RKO (cell line): ENCODE measurements around the gene BSND.
"Not testable (repeated sequence)": the region's sequence is repeated elsewhere in the genome, so short reads cannot be mapped to it uniquely, and the experiment has no call there.

Experiments used
- DNase-seq: peaks from one replicate; pipeline ENCODE4 v3.0.0-alpha.2; 2016; ENCODE audit warnings: low spot score

The BSND gene

GRCh38 chr1:55018395-55018794 is 19.7 kb downstream of the BSND start:
- DNase-seq, result no peak

- peak; percentile 92 for DNase-seq
Observed at GRCh38 chr1:55021942-55022546, 23.3 kb downstream of the BSND start.

DNA sequence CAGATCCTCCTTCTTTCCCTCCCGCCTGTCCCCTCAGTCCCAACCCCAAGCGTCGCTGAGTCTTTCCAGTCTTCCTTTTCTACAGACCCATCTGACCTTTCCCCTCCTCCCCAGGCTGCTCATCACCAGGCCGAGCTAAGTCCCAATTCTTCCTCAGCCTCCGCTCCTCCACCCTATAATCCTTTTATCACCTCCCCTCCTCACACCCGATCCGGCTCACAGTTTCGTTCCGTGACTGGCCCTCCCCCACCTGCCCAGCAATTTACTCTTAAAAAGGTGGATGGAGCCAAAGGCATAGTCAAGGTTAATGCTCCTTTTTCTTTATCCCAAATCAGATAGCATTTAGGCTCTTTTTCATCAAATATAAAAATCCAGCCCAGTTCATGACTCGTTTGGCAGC is 25.4 kb downstream of the BSND start:
- not testable (repeated sequence) for DNase-seq

DNA sequence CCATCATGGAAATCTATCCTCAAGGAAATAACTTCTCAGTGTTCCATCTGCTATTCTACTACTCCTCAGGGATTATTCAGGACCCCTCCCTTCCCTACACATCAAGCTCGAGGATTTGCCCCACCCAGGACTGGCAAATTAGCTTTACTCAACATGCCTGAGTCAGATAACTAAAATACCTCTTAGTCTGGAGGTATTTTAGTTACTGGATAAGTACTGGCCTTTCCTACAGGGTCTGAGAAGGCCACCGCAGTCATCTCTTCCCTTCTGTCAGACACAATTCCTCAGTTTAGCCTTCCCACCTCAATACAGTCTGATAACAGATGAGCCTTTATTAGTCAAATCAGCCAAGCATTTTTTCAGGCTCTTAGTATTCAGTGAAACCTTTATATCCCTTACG is 27.9 kb downstream of the BSND start:
- DNase-seq, result not testable (repeated sequence)

GRCh38 chr1:55031098-55031497 is 32.4 kb downstream of the BSND start:
- not testable (repeated sequence) for DNase-seq

DNA sequence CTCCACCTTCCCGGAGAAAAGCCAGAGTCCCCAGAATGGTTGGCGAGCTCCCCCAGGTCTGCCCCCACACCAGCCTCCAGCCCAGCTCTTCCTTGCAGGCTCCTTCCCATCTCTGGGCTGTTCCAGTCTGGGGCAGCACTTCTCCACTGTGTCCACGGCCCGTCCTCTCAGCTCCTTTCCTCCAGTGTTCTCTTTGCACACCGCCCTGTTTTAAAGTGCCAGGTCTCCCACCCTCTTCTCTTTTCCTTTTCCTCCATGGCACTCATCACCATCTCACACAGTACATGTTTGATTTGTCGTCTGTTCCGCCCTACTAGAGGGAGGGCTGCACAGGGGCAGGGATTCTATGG is 34.5 kb downstream of the BSND start:
- no peak for DNase-seq

- no peak for DNase-seq
Observed at GRCh38 chr1:55034476-55035133, 35.9 kb downstream of the BSND start.

GRCh38 chr1:55035904-55036303 is 37.2 kb downstream of the BSND start:
- DNase-seq, result no peak

DNA sequence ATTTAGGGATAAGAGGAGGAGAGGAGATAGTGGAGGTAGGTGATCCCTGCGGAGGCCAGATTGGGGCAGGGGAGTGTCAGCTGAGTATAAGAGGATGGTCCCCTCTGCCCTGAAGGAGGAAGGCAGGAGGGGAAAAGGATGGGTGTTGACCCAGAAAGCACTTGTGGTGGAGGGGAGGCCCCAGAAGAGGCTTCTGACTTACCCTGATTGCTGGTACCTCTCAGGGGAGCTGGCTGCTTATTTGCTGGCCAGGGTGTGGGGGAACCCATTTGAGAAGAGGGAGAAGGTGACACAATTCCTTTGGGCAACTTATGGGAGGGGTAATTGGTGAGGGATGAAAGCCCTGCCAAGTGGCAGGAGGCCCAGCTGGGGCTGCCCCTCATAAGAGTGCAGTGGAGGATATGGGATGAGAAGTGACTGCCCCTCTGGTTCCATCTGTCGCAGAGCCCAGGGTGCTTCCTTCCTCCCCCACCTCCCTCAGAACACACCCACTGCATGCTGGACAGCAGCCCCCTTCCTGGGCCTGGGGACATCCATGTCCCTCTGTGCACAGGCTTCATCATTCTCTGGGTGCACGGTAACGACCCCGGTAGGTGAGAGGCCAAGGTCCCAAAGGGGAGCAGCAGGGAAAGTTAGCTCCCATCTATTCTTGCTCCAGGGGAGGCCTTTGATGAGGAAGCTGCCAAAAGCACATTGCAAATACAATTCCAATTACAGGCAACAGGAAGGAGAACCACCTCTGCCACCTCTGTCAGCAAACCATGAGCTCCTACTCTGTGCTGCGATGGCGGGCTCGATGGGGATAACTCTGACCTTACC is 39.2 kb downstream of the BSND start:
- no peak for DNase-seq

DNA sequence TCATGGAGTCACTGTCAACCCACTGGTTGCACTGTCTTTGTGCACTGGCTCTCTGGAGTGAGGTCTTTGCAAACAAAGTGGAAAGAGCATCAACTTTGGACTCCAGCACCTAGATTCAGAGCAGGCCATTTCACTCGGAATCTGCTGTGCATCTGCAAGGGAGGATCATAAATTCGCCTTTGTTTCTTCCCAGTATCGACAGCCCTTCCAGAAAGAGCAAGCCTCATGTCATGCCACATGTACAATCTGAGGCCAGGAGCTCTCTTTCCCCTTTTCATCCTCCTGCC is 39.8 kb downstream of the BSND start:
- no peak for DNase-seq

DNA sequence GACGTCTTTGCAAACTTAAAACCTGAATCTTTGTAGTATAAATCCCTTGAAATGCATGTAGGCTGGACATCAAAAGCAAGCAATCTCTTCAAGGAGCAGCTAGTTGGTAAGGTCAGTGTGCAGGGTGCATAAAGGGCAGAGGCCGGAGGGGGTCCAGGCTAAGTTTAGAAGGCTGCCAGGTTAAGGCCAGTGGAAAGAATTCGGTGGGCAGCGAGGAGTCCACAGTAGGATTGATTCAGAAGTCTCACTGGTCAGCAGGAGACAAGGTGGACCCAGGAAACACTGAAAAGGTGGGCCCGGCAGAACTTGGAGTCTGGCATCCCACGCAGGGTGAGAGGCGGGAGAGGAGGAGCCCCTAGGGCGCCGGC is 40.2 kb downstream of the BSND start:
- DNase-seq, result no peak

DNA sequence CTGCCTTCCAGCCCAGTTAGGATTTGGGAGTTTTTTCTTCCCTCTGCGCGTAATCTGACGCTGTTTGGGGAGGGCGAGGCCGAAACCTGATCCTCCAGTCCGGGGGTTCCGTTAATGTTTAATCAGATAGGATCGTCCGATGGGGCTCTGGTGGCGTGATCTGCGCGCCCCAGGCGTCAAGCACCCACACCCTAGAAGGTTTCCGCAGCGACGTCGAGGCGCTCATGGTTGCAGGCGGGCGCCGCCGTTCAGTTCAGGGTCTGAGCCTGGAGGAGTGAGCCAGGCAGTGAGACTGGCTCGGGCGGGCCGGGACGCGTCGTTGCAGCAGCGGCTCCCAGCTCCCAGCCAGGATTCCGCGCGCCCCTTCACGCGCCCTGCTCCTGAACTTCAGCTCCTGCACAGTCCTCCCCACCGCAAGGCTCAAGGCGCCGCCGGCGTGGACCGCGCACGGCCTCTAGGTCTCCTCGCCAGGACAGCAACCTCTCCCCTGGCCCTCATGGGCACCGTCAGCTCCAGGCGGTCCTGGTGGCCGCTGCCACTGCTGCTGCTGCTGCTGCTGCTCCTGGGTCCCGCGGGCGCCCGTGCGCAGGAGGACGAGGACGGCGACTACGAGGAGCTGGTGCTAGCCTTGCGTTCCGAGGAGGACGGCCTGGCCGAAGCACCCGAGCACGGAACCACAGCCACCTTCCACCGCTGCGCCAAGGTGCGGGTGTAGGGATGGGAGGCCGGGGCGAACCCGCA is 40.8 kb downstream of the BSND start, which contains the start of gene PCSK9:
Gene PCSK9, plus strand, starts transcription at position 207 of the 741 bp plus-strand sequence. Its CDS starts 290 bp downstream, at position 497.
- DNase-seq, result peak; percentile 38

DNA sequence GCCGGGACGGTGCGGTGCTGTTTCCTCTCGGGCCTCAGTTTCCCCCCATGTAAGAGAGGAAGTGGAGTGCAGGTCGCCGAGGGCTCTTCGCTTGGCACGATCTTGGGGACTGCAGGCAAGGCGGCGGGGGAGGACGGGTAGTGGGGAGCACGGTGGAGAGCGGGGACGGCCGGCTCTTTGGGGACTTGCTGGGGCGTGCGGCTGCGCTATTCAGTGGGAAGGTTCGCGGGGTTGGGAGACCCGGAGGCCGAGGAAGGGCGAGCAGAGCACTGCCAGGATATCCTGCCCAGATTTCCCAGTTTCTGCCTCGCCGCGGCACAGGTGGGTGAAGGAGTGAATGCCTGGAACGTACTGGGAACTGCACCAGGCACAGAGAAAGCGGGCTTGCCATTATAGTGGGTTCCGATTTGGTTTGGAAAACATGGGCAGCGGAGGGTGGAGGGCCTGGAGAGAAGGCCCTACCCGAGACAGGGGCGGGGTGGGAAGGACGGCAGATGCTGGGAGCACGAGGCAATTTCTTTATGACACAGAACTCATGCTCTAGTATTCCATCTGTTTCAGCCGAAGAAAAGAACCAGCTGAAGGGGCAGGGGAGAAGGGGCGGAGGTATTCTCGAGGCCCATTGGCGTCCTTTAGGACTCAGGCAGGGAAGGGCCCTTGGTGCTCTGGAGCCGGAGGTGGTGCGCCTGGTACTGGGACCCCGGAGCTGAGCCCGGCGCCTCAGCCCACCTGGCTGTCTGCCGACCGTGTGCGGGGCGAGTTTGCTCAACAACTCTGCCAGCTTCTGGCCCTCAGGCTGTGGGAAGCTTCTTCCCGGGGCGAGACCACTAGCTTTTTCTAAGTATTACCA is 41.6 kb downstream of the BSND start:
- DNase-seq, result no peak

DNA sequence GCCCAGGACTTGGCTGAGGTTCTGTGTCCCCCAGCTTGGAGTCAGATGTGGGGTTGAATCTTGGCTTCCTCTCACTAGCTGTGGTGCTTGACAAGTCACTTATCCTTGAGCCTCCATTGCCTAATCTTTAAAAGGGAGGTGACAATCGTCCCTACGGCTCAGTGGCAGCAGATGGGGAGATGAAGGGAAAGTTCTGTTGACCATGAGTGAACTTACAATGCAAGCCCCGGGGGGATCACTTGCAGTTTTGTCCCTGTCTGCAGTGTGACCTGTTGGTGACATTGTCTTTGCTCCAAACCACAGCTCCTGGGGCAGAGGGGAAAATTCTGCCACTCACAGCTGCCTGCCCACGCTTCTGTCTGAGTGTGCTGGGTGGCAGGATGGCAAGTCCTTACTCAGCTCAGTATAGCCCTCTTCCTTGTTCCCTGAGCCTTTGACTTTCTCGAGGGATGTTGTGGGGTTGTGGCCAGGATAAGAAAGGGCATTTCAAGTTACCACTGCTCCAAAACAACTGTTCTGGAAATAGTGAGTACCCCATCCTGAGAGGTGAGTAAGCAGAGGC is 42.3 kb downstream of the BSND start:
- no peak for DNase-seq

DNA sequence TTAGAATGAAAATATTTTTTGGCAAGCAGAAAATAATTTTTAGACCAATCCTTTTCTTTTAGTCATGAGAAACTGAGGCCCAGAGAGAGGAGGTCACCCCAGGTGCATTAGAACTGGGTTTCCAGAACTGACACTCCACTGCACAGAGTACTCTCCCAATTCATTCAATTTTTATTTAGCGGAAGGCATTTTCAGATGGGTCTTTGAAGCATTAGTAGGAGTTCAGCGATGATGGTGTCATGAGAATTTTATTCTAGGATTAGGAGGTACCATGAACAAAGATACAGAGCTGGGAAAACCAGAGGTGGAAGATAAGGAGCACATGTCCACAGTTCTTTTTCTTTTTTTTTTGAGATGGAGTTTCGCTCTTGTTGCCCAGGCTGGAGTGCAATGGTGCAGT is 42.9 kb downstream of the BSND start:
- no peak for DNase-seq

- no peak for DNase-seq
Observed at GRCh38 chr1:55043011-55043410, 44.3 kb downstream of the BSND start.

DNA sequence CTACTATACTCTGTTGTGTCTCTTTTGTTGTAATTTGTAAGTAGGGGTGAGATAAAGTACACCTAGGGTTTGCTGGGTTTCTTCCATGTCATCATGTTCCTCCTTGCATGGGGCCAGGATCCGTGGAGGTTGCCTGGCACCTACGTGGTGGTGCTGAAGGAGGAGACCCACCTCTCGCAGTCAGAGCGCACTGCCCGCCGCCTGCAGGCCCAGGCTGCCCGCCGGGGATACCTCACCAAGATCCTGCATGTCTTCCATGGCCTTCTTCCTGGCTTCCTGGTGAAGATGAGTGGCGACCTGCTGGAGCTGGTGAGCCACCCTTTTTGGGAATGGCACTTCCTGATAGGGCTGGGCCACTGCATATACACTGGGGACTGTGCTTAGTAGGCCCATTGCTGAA is 45.0 kb downstream of the BSND start:
- DNase-seq, result no peak

DNA sequence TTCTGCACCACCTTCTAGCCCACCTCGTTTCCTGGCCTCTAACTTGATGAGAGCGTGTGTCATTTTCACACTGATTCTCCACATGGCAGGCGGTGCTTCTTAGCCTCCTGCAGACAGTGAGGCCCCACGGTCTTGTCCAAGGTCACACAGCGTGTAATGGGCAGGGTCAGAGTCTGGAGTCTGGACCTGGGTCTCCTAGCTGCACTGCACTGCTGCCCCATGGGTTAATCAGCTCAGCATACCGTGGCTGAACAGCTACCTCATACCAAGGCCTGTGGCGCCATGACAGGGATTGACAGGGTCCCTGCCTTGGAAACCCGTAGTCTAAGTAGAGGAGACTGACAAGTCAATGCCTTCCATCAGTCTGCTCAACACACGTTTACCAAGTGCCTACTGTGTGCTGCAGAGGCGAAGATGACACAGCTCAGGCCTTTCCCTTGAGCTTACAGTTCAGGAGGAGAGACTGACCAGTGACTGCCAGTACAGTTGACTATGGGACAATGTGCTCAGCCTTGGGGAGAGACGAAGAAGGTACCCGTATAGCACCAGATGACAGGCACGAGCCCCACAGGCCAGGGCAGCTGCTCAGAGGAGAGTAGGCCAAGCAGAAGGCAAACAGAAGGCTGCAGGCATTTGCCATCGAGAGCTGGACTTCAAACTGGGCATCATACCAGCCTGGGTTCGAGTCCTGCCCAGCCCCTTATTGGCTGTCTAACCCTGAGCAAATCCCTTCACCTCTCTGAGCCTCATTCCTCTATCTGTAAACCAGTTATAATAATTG is 46.1 kb downstream of the BSND start:
- no peak for DNase-seq

DNA sequence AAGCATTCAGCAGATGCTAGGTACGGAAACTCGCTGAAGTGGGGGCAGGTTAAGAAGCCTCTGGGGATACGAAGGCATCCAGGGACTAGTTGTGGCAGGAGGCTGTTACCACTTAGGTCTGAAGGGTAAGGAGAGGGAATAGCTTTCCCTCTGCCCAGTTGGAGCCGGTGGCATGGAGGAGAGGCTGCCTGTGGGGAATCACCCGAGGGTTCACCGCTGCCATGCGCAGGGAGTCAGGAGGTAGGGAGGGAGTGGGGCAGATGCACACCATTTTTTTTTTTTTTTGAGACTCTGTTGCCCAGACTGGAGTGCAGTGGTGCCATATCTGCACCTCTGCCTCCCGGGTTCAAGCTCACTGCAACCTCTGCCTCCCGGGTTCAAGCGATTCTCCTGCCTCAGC is 46.7 kb downstream of the BSND start:
- DNase-seq, result no peak

DNA sequence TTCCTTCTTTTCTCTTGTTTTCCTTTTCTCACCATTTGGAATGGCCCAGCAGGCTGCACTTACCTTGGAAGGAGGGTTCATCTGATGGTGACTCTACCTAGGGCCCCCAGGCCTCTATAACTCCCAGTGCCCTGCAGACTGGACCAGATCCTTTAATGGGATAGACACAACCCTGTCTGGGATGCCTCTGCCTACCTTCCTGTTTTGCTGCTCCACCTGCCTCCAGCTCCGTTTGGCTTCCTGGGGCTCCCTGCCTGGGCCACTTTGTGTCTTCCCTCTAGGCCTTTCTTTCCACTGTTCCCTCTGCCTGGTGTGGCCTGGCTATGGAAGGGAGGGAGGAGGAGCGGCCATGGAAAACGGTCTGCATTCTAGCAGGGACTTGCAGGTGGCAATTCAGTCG is 48.1 kb downstream of the BSND start:
- DNase-seq, result no peak

DNA sequence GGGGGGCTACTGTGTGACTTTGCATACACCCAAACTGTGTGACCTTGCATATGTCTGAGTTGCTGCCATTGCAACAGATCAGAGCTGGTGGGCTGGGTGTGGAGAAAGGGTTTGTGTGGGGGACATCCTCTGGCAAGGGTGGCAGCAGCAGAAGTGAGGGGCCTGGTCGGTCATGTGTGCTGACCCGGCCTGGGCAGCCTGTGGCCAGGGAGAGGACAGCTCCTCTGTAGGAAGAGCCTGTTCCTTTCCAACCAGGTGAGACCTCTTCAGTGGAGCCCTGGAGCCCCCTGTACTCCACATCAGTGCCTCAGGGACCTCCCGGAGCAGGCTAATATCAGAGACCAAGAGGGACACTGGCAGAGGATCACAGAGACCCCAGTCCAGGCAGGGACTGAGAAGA is 48.9 kb downstream of the BSND start:
- no peak for DNase-seq
